OCI-LY1 (cell line): ENCODE data around the gene MIX23.

Experiments
- H2AFZ ChIP-seq: fragments of 200-600 bp; sonication (generic), shearing (Covaris generic); 2 replicates; pipeline ENCODE4 v1.6.0; 2014; ENCODE audit warnings: antibody characterized with exemption, mild to moderate bottlenecking, low read length
- H3F3A ChIP-seq: fragments of 200-600 bp; sonication (generic), shearing (Covaris generic); 2 replicates; pipeline ENCODE4 v1.6.0; 2014; ENCODE audit warnings: mild to moderate bottlenecking, antibody characterized with exemption, low read length, moderate library complexity; ENCODE audit not compliant: insufficient read depth
- H3K27ac ChIP-seq: fragments of 200-600 bp; sonication (generic); 2 replicates; pipeline ENCODE4 v1.5.1; 2014; ENCODE audit warnings: low read length, mixed run types, mild to moderate bottlenecking, low read depth; ENCODE audit not compliant: poor library complexity, severe bottlenecking
- H3K27me3 ChIP-seq: fragments of 200-600 bp; sonication (generic); 2 replicates; pipeline ENCODE4 v1.6.0; 2014; ENCODE audit warnings: antibody characterized with exemption, mild to moderate bottlenecking, low read length, moderate library complexity; ENCODE audit not compliant: insufficient read depth
- H3K36me3 ChIP-seq: fragments of 200-600 bp; sonication (generic); 2 replicates; pipeline ENCODE4 v1.6.1; 2014; ENCODE audit warnings: mild to moderate bottlenecking, antibody characterized with exemption, low read length, moderate library complexity, mixed read lengths; ENCODE audit not compliant: insufficient read depth
- H3K4me1 ChIP-seq: fragments of 200-600 bp; sonication (generic); 2 replicates; pipeline ENCODE4 v1.5.1; 2014; ENCODE audit warnings: mild to moderate bottlenecking, low read length, moderate library complexity; ENCODE audit not compliant: insufficient read depth, severe bottlenecking
- H3K4me2 ChIP-seq: fragments of 200-600 bp; sonication (generic), shearing (Covaris generic); 2 replicates; pipeline ENCODE4 v1.6.1; 2014; ENCODE audit warnings: low read length
- H3K4me3 ChIP-seq: fragments of 200-600 bp; sonication (generic); 2 replicates; pipeline ENCODE4 v1.5.1; 2014; ENCODE audit warnings: low read length, low read depth, mild to moderate bottlenecking, mixed read lengths; ENCODE audit not compliant: poor library complexity, severe bottlenecking
- H3K79me2 ChIP-seq: fragments of 200-600 bp; shearing (Covaris generic); 2 replicates; pipeline ENCODE4 v1.6.1; 2016; ENCODE audit warnings: mixed run types, low read length, mixed read lengths; ENCODE audit not compliant: insufficient read depth
- H3K9ac ChIP-seq: fragments of 200-600 bp; sonication (generic), shearing (Covaris generic); 2 replicates; pipeline ENCODE4 v1.6.1; 2014; ENCODE audit warnings: mild to moderate bottlenecking, low read length, mixed read lengths
- H3K9me2 ChIP-seq: fragments of 200-600 bp; sonication (generic), shearing (Covaris generic); 2 replicates; pipeline ENCODE4 v1.6.1; 2014; ENCODE audit warnings: low read depth, mild to moderate bottlenecking, low read length, mixed read lengths
- H3K9me3 ChIP-seq: fragments of 200-600 bp; shearing (Covaris generic); 2 replicates; pipeline ENCODE4 v1.6.1; 2014; ENCODE audit warnings: low read length, mixed read lengths
- H4K20me1 ChIP-seq: fragments of 200-600 bp; sonication (generic), shearing (Covaris generic); 2 replicates; pipeline ENCODE4 v1.6.0; 2016; ENCODE audit warnings: mild to moderate bottlenecking, low read length; ENCODE audit not compliant: insufficient read depth
- CTCF ChIP-seq: fragments of 200-600 bp; sonication (generic), shearing (Covaris generic); IDR thresholded peaks from 2 replicates; pipeline ENCODE4 v1.5.1; 2017; ENCODE audit warnings: mild to moderate bottlenecking, antibody characterized with exemption, low read length, moderate library complexity, mixed read lengths
- EZH2 ChIP-seq: fragments of 200-600 bp; sonication (generic), shearing (Covaris generic); IDR thresholded peaks from 2 replicates; pipeline ENCODE4 v1.8.0; 2017; ENCODE audit warnings: borderline replicate concordance, mixed run types, mild to moderate bottlenecking, antibody characterized with exemption, low read length, moderate library complexity, mixed read lengths

Gene MIX23

GRCh38 chr3:122316368-122316767 lies 66.7 kb downstream of the MIX23 start:
- Histone ChIP-seq H3K4me1 (no peaks in the 10 kb centered on the region), H3K9me3 (peaks cover 4% of the 10 kb centered on the region; the same call in 1 of the 2 replicates), H3K9ac (no peak overlapping the region), H3K4me2 (no peak overlapping the region), H3K36me3 (no peaks in the 10 kb centered on the region), H3K9me2 (no peaks in the 10 kb centered on the region), H2AFZ (no peak overlapping the region), H4K20me1 (no peaks in the 10 kb centered on the region), H3K27ac (no peak overlapping the region), H3K79me2 (no peaks in the 10 kb centered on the region), H3K27me3 (peaks cover 5% of the 10 kb centered on the region; the same call in 1 of the 2 replicates), H3F3A (no peaks in the 10 kb centered on the region), H3K4me3 (no peak overlapping the region)
- no peak for TF ChIP-seq EZH2
- TF ChIP-seq CTCF: no peak

GRCh38 chr3:122315619-122316018 lies 67.4 kb downstream of the MIX23 start:
- no peak overlapping the region for H2AFZ ChIP-seq
- H3K4me3 ChIP-seq: no peak overlapping the region
- no peaks in the 10 kb centered on the region for H3K9me2 ChIP-seq
- no peak overlapping the region for H3K9ac ChIP-seq
- H3F3A ChIP-seq: no peaks in the 10 kb centered on the region
- H3K9me3 ChIP-seq: peaks cover 4% of the 10 kb centered on the region; the same call in 1 of the 2 replicates
- H3K27ac ChIP-seq: no peak overlapping the region
- H3K4me1 ChIP-seq: no peaks in the 10 kb centered on the region
- TF ChIP-seq EZH2: no peak
- peak; percentile 35 for TF ChIP-seq CTCF
- peaks cover 5% of the 10 kb centered on the region; the same call in 1 of the 2 replicates for H3K27me3 ChIP-seq
- H3K4me2 ChIP-seq: no peak overlapping the region
- no peaks in the 10 kb centered on the region for H4K20me1 ChIP-seq
- no peaks in the 10 kb centered on the region for H3K36me3 ChIP-seq
- H3K79me2 ChIP-seq: no peaks in the 10 kb centered on the region

DNA sequence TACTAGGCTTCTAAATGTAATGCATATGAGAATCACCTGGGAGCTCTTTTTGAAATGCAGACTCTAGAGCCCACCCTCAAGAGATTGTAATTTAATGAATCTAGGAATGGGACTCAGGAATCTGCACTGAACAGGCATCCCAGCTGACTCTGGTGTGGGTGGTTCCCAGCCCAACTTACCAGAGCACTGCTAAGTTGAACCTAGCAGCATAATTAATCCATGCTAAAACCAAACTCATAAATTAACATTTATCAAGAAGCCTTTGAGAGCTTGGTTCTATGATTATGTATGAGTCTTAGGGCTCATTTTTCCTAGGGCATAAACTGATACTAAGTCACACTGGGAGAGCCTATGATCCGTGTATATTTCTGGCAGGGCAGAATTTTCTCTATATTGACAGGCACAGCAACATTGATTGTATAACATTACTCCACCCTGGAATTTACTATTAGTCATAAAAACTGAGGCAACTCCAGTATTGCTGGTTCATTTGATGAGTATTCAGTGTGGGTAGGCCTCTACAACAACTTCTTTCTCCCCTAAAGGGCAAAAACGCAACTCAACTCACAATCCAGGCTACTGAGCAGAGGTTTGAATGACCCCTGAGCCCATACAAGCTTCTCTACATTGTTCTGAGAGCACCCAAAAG lies 68.7 kb downstream of the MIX23 start:
- Histone ChIP-seq H3K79me2 (no peaks in the 10 kb centered on the region), H3K36me3 (no peaks in the 10 kb centered on the region), H2AFZ (no peak overlapping the region), H3K4me2 (no peak overlapping the region), H3K27me3 (peaks cover 5% of the 10 kb centered on the region; the same call in 1 of the 2 replicates), H3F3A (no peaks in the 10 kb centered on the region), H3K9me3 (no peaks in the 10 kb centered on the region), H3K4me3 (no peak overlapping the region), H3K9ac (no peak overlapping the region), H3K9me2 (no peaks in the 10 kb centered on the region), H4K20me1 (no peaks in the 10 kb centered on the region), H3K4me1 (no peaks in the 10 kb centered on the region), H3K27ac (no peak overlapping the region)
- TF ChIP-seq CTCF (no peak), EZH2 (no peak)
